Astrocyte (in vitro differentiated cells and primary cell): Measurements from ENCODE around the gene CROCC2. TPM values are rescaled to one million over a fixed set of nuclear protein-coding genes. Genes with fewer than 3 reads are reported as not detected.

Experiments used
- DNase-seq: peaks from one replicate; pipeline ENCODE4 v3.0.0-alpha.2; 2010; ENCODE audit warnings: low read depth
- FAIRE-seq: peaks from 2 replicates; lab custom pipeline; 2011; peaks lifted over from hg19 to GRCh38; lab: Jason Lieb, UNC
- H2AFZ ChIP-seq: 2 replicates; pipeline ENCODE4 v1.6.0; 2012; ENCODE audit warnings: low read depth, low read length, inconsistent platforms
- H3K27ac ChIP-seq: 2 replicates; pipeline ENCODE4 v1.5.1; 2011; ENCODE audit warnings: low read depth, low read length, inconsistent platforms
- H3K27me3 ChIP-seq: 2 replicates; pipeline ENCODE4 v1.6.0; 2011; ENCODE audit warnings: low read length, inconsistent platforms; ENCODE audit not compliant: insufficient read depth
- H3K36me3 ChIP-seq: 2 replicates; pipeline ENCODE4 v1.5.1; 2011; ENCODE audit warnings: low read length, inconsistent platforms; ENCODE audit not compliant: insufficient read depth
- H3K4me1 ChIP-seq: 2 replicates; pipeline ENCODE4 v1.5.1; 2011; ENCODE audit warnings: low read length, inconsistent platforms; ENCODE audit not compliant: insufficient read depth
- H3K4me2 ChIP-seq: 2 replicates; pipeline ENCODE4 v1.6.0; 2012; ENCODE audit warnings: low read length, inconsistent platforms
- H3K4me3 ChIP-seq: 2 replicates; pipeline ENCODE4 v1.5.1; 2011; ENCODE audit warnings: low read depth, mild to moderate bottlenecking, low read length, inconsistent platforms; ENCODE audit not compliant: insufficient read depth
- H3K79me2 ChIP-seq: 2 replicates; pipeline ENCODE4 v1.6.0; 2012; ENCODE audit warnings: mild to moderate bottlenecking, low read length, inconsistent platforms; ENCODE audit not compliant: insufficient read depth
- H3K9ac ChIP-seq: 2 replicates; pipeline ENCODE4 v1.6.0; 2012; ENCODE audit warnings: mild to moderate bottlenecking, low read length, inconsistent platforms
- H3K9me3 ChIP-seq: 2 replicates; pipeline ENCODE4 v1.5.1; 2012; ENCODE audit warnings: low read depth, mild to moderate bottlenecking, low read length, inconsistent platforms; ENCODE audit not compliant: insufficient read depth
- H4K20me1 ChIP-seq: 2 replicates; pipeline ENCODE4 v1.6.0; 2012; ENCODE audit warnings: low read length, inconsistent platforms; ENCODE audit not compliant: insufficient read depth
- H3K27ac Mint-ChIP-seq: one replicate; pipeline ENCODE4 v1.8.0; 2021; ENCODE audit warnings: mild to moderate bottlenecking, mixed read lengths; ENCODE audit not compliant: unreplicated experiment
- H3K27me3 Mint-ChIP-seq: one replicate; pipeline ENCODE4 v1.8.0; 2021; ENCODE audit warnings: low read depth, mixed read lengths; ENCODE audit not compliant: unreplicated experiment
- H3K36me3 Mint-ChIP-seq: one replicate; pipeline ENCODE4 v1.8.0; 2021; ENCODE audit warnings: low read depth, mixed read lengths; ENCODE audit not compliant: unreplicated experiment
- H3K4me1 Mint-ChIP-seq: one replicate; pipeline ENCODE4 v1.8.0; 2021; ENCODE audit warnings: low read depth, mixed read lengths; ENCODE audit not compliant: unreplicated experiment
- H3K4me3 Mint-ChIP-seq: one replicate; pipeline ENCODE4 v1.8.0; 2021; ENCODE audit warnings: mild to moderate bottlenecking, moderate library complexity, mixed read lengths; ENCODE audit not compliant: unreplicated experiment
- H3K9me3 Mint-ChIP-seq: one replicate; pipeline ENCODE4 v1.8.0; 2021; ENCODE audit warnings: mild to moderate bottlenecking, mixed read lengths; ENCODE audit not compliant: unreplicated experiment
- CTCF ChIP-seq: IDR thresholded peaks from 2 replicates; pipeline ENCODE4 v1.5.1; 2011; ENCODE audit warnings: low read depth, mild to moderate bottlenecking, inconsistent platforms, low read length, moderate library complexity; ENCODE audit not compliant: insufficient read depth
- EZH2 ChIP-seq: IDR thresholded peaks from 2 replicates; pipeline ENCODE4 v1.6.1; 2012; ENCODE audit warnings: mild to moderate bottlenecking, low read length, inconsistent platforms; ENCODE audit not compliant: insufficient read depth
- total RNA-seq: library from RNA; stranded (reverse); gene quantifications from 2 replicates; pipeline ENCODE4 v1.2.1, GENCODE V29; 2021

The CROCC2 gene
- total RNA-seq, 1 donor from 2014 or later: not detected

DNA sequence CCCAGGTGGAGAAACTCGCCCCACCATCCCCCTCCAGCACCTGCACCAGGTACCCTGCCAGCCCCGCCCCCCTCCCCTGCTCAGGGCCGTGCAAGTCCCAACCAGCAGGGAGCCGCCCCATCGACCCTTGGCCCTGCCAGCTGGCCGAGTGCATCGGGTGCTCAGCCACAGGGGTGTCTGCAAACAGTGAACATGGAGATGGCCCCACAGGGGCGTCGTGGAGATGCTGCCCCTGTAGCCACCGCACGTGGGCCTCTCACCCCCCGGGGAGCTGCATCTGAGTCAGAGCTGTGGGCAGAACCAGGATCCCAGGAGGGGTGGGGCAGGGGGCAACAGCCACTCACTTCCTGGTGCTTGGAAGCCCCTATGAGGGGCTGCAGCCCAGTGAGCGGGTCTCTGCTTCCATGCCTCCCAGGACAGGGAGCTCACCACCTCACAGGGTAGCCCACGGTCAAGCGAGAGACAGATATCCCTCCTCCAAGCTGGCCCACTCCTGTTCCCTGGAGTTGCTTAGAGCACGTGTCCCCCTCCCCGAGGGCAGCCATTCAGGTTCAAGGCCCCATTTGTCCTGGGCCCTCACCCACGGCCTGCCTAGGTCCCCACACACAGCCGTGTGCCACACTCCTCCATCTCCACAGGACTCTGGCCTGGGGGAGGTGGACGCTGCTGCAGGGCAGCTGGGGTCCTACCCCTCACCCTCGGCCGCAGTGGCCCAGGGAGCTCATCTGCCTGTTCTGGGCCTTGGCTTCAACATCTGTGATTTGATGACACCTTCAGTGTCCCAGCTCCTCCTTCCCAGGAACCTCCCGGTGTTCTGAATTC is 9.1 kb upstream of the CROCC2 start:
- Mint-ChIP-seq H3K36me3 (no peaks in the 10 kb centered on the region), H3K27me3 (peaks cover 25% of the 10 kb centered on the region), H3K9me3 (no peaks in the 10 kb centered on the region), H3K4me1 (peaks cover 2% of the 10 kb centered on the region), H3K4me3 (no peak overlapping the region), H3K27ac (no peak overlapping the region)
- FAIRE-seq (no peak), DNase-seq (no peak)
- Histone ChIP-seq H3K36me3 (no peaks in the 10 kb centered on the region), H4K20me1 (no peaks in the 10 kb centered on the region), H3K9ac (no peak overlapping the region), H3K4me3 (no peak overlapping the region), H3K79me2 (no peaks in the 10 kb centered on the region), H3K27ac (no peak overlapping the region), H3K9me3 (peaks cover 2% of the 10 kb centered on the region), H3K4me1 (peaks cover 3% of the 10 kb centered on the region), H2AFZ (no peak overlapping the region), H3K27me3 (no peaks in the 10 kb centered on the region), H3K4me2 (no peak overlapping the region)
- TF ChIP-seq CTCF (no peak), EZH2 (no peak)

DNA sequence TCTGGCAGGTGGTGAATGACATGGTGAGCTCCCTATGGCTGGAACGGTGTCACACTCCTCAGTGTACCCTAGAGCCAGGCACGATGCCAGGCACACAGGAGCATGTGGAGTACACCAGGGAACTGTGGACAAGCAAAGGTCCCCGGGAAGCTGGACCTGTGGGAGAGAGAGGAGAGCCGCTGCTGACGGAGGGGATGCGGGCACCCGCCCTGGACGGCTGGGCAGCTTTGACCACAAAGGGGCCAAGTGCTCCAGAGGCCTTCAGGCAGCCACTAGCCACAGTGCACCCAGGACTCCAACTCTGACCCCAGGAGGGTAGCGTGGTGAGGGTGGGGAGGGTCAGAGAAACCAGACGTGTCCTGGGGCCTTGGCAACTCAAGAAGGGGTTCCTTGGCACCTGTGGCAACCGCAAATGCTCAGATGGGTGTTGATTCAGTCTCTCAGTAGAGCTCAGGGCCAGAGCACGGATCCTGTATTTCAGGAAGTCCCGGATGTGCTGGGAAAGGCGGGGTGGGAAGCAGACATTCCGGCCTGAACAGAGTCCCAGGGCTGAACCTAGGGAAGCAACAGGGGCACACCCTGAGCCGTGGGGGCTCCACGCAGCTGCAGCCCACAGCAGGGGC is 7.9 kb upstream of the CROCC2 start:
- TF ChIP-seq EZH2: no peak
- TF ChIP-seq CTCF: no peak
- Mint-ChIP-seq H3K4me3 (no peak overlapping the region), H3K4me1 (peaks cover 2% of the 10 kb centered on the region), H3K27ac (no peak overlapping the region), H3K36me3 (no peaks in the 10 kb centered on the region), H3K27me3 (peaks cover 34% of the 10 kb centered on the region), H3K9me3 (no peaks in the 10 kb centered on the region)
- no peak overlapping the region for H3K27ac ChIP-seq
- H3K9ac ChIP-seq: no peak overlapping the region
- DNase-seq: no peak
- no peak overlapping the region for H2AFZ ChIP-seq
- H3K27me3 ChIP-seq: no peaks in the 10 kb centered on the region
- no peak for FAIRE-seq
- H3K9me3 ChIP-seq: peaks cover 2% of the 10 kb centered on the region
- H3K4me1 ChIP-seq: peaks cover 3% of the 10 kb centered on the region
- H3K79me2 ChIP-seq: no peaks in the 10 kb centered on the region
- no peak overlapping the region for H3K4me2 ChIP-seq
- no peaks in the 10 kb centered on the region for H4K20me1 ChIP-seq
- no peak overlapping the region for H3K4me3 ChIP-seq
- no peaks in the 10 kb centered on the region for H3K36me3 ChIP-seq
